PFSK-1 (cell line): Measurements from ENCODE around the gene FAM171A1.

ENCODE experiments used
- FOXP2 ChIP-seq: optimal IDR thresholded peaks from 2 replicates; pipeline ENCODE3; 2011; ENCODE audit warnings: borderline replicate concordance, control low read depth, inconsistent platforms; ENCODE audit not compliant: insufficient read depth; ENCODE audit errors: extremely low read length, extremely low read depth
- POLR2AphosphoS5 ChIP-seq: IDR thresholded peaks from 2 replicates; pipeline ENCODE4 v1.6.1; 2012; ENCODE audit warnings: low read depth, mild to moderate bottlenecking, control low read depth, low read length, moderate library complexity
- SIN3A ChIP-seq: IDR thresholded peaks from 2 replicates; pipeline ENCODE4 v1.6.1; 2012; ENCODE audit warnings: mild to moderate bottlenecking, low read length, moderate library complexity, borderline replicate concordance; ENCODE audit not compliant: insufficient read depth
- TAF1 ChIP-seq: IDR thresholded peaks from 2 replicates; pipeline ENCODE4 v1.6.1; 2012; ENCODE audit warnings: low read length, control low read depth, borderline replicate concordance; ENCODE audit not compliant: insufficient read depth
- TF ChIP-seq, protein P1 (sequence below), 2 experiments: IDR thresholded peaks; 2 replicates each; pipeline versions ENCODE4 v1.6.1 to v1.8.0; 2011 to 2012; ENCODE audit warnings: low read depth in 2 of 2, low read length in 2 of 2, control low read depth in 1 of 2, inconsistent platforms in 1 of 2, mild to moderate bottlenecking in 1 of 2, moderate library complexity in 1 of 2; ENCODE audit not compliant: insufficient read depth in 1 of 2

FAM171A1 gene

DNA sequence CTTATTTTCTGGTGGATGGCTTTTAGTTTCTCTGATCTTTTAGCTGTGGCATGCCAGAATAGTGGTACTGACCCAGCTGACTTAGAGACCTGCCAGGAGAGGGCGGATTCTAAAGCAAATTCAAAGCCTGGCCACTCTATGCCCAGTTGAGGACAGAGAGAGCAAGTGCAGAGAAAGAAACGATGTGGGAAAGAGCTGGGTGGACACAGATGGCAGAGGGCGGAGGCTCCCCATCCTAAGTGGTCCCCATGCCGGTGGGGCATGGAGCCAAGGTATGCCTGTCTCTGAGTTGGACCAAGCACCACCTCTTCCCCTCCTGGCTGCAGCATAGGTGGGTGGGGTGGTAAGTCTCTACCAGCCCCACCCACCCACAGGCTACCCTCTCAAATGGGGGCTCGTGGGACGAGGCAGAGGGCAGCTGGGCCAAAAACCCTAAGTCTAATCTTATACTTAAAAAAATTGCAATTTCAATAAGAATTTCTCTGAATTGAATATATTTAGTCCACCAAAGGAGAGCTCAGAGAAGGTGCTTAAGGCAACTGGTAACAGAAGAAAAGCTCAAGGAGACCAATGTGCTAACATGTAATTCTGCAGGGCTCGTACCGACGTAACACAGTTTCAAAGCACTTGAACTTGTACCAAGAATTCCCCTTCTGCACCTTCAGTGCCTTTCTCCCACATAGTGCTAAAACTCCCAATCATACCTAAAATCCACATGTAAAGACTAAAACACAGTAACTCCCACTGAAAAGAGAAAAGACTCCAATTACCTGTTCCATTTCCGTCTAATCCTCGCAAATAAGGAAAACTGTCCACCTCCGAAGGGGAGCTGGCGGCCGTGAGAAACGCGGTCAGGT, 116.9 kb downstream of the FAM171A1 start:
- TF ChIP-seq POLR2AphosphoS5 (no peak), FOXP2 (no peak), SIN3A (no peak), TAF1 (no peak)
- TF ChIP-seq, protein P1, sequence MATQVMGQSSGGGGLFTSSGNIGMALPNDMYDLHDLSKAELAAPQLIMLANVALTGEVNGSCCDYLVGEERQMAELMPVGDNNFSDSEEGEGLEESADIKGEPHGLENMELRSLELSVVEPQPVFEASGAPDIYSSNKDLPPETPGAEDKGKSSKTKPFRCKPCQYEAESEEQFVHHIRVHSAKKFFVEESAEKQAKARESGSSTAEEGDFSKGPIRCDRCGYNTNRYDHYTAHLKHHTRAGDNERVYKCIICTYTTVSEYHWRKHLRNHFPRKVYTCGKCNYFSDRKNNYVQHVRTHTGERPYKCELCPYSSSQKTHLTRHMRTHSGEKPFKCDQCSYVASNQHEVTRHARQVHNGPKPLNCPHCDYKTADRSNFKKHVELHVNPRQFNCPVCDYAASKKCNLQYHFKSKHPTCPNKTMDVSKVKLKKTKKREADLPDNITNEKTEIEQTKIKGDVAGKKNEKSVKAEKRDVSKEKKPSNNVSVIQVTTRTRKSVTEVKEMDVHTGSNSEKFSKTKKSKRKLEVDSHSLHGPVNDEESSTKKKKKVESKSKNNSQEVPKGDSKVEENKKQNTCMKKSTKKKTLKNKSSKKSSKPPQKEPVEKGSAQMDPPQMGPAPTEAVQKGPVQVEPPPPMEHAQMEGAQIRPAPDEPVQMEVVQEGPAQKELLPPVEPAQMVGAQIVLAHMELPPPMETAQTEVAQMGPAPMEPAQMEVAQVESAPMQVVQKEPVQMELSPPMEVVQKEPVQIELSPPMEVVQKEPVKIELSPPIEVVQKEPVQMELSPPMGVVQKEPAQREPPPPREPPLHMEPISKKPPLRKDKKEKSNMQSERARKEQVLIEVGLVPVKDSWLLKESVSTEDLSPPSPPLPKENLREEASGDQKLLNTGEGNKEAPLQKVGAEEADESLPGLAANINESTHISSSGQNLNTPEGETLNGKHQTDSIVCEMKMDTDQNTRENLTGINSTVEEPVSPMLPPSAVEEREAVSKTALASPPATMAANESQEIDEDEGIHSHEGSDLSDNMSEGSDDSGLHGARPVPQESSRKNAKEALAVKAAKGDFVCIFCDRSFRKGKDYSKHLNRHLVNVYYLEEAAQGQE (IDR thresholded peaks at IDR 0.05; ENCODE audit: insufficient read depth in 1 of 2, low read depth in 2 of 2, low read length in 2 of 2), result no peak

DNA sequence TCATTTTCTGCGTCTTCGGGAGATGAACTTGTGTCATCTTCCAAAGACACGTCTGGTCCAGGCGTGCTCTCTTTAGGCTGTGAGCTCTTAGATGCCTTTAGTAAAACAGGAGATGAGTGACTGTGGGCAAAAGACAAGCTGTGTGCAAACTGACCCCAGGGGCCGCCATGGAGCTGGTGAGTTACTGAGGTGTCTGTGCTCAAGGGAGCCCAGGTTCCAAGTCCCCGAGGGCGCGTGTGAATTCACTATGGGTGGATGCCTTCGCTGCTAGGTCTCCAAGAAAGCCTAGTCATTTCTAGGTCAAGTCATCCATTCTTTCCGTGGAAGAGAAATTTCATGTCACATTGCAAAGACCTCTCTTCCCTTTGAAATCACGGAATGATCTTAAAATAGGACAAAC, 118.7 kb downstream of the FAM171A1 start:
- TF ChIP-seq FOXP2 (no peak), SIN3A (no peak), TAF1 (no peak), POLR2AphosphoS5 (no peak)
- TF ChIP-seq, protein P1 (IDR thresholded peaks at IDR 0.05; ENCODE audit: insufficient read depth in 1 of 2, low read depth in 2 of 2, low read length in 2 of 2), result no peak

DNA sequence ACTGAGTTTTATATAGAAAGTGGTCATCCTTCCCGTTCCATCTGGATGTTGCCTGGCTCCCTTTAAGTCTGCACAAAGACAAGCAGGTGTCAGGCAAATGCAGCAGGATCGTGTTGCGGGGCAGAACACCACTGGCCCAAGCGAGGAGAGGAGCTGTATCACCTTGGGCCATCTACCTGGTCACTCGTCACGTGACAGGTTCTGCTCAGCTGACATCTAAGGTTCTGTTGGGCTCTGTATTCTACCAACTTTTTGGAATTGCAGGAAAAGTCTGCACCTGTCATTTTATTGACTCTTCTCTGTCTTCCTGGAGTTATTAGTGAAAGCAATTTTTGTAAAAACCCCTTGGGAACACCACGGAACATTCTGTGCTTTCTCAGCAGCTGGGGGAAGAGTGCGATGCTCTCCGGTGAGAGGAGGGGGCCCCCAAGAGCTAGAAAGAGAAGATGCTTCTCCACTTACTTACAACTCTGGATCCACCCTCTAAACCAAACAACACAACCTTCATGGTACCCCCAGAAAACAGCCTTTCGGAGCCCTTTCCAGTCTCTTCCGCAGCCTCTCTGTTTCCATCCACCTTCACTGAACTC, 119.2 kb downstream of the FAM171A1 start:
- TF ChIP-seq TAF1, result no peak
- no peak for TF ChIP-seq POLR2AphosphoS5
- TF ChIP-seq SIN3A, result no peak
- TF ChIP-seq, protein P1 (IDR thresholded peaks at IDR 0.05; ENCODE audit: insufficient read depth in 1 of 2, low read depth in 2 of 2, low read length in 2 of 2), result no peak
- TF ChIP-seq FOXP2, result no peak

DNA sequence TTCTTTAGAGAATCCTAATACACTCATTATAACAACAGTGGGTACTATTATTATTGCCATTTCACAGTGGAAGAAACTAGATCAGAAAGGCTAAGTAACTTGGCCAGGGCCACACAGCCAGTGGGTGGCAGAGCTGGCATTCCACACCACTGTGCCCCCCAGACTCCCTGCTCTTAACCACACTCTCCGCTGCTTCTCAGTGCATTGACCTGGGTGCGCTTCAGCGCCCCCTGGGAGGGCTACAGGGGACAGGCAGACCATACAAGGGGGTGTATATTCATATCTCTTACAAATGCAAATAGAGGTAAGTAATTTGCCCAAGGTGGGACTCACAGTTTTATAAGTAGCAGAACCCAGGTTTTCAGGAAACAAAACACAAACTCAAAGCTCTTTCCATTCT, 125.6 kb downstream of the FAM171A1 start:
- TF ChIP-seq TAF1, result no peak
- no peak for TF ChIP-seq POLR2AphosphoS5
- no peak for TF ChIP-seq SIN3A
- TF ChIP-seq, protein P1 (IDR thresholded peaks at IDR 0.05; ENCODE audit: insufficient read depth in 1 of 2, low read depth in 2 of 2, low read length in 2 of 2), result no peak
- TF ChIP-seq FOXP2, result no peak
